Measurements from ENCODE around the gene DDX17. TPM values are rescaled to one million over a fixed set of nuclear protein-coding genes. Genes with fewer than 3 reads are reported as not detected.

DDX17 gene
- total RNA-seq, 1 donor from 2014 or later: 174 TPM

Other genes with a start within 250 kb of the DDX17 start
- gene TMEM184B, start 233.3 kb downstream of the DDX17 start, total RNA-seq: 11.7 TPM
- gene CSNK1E, start 188.9 kb downstream of the DDX17 start, total RNA-seq: 29.4 TPM
- not detected for gene KCNJ4, start 51.1 kb downstream of the DDX17 start, total RNA-seq
- gene KDELR3, start 38.2 kb downstream of the DDX17 start, total RNA-seq: 15.2 TPM
- gene DMC1, start 63.9 kb upstream of the DDX17 start, total RNA-seq: not detected
- gene FAM227A, start 150.1 kb upstream of the DDX17 start, total RNA-seq: 0.03 TPM
- gene CBY1, start 150.3 kb upstream of the DDX17 start, total RNA-seq: 13.7 TPM
- gene TOMM22, start 175.6 kb upstream of the DDX17 start, total RNA-seq: 29.0 TPM
- gene JOSD1, start 194.6 kb upstream of the DDX17 start, total RNA-seq: 16.6 TPM
- gene GTPBP1, start 199.6 kb upstream of the DDX17 start, total RNA-seq: 14.4 TPM
- 183 TPM for gene SUN2, start 249.7 kb upstream of the DDX17 start, total RNA-seq